ENCODE results near the gene DYNC1I2.

Gene DYNC1I2

GRCh38 chr2:171785450-171785849 lies 98.2 kb downstream of the DYNC1I2 start:
- no peak for DNase-seq

- no peak for DNase-seq
Observed at GRCh38 chr2:171787333-171788072, 100.2 kb downstream of the DYNC1I2 start.

GRCh38 chr2:171788316-171788993 lies 101.2 kb downstream of the DYNC1I2 start:
- no peak for DNase-seq

GRCh38 chr2:171789956-171790355 lies 102.7 kb downstream of the DYNC1I2 start:
- DNase-seq = no peak

- no peak for DNase-seq
Observed at GRCh38 chr2:171791361-171791760, 104.1 kb downstream of the DYNC1I2 start.

GRCh38 chr2:171792157-171792556 lies 104.9 kb downstream of the DYNC1I2 start:
- DNase-seq = no peak

- DNase-seq = no peak
Observed at GRCh38 chr2:171792886-171793580, 105.8 kb downstream of the DYNC1I2 start.

GRCh38 chr2:171793691-171794678 lies 106.7 kb downstream of the DYNC1I2 start:
- no peak for DNase-seq

- no peak for DNase-seq
Observed at GRCh38 chr2:171794918-171795317, 107.6 kb downstream of the DYNC1I2 start.
